HepG2 (cell line): Measurements from ENCODE around the gene DNAJB11. TPM values are rescaled to one million over a fixed set of nuclear protein-coding genes. Genes with fewer than 3 reads are reported as not detected.

Experiments
- AGO1 ChIP-seq: fragments of 200-400 bp; formaldehyde crosslinking; IDR thresholded peaks from 2 replicates; pipeline ENCODE4 v1.6.1; 2017; ENCODE audit warnings: mild to moderate bottlenecking, low read depth, low read length, moderate library complexity; ENCODE audit not compliant: poor library complexity, severe bottlenecking
- HOXA5 ChIP-seq: sonication (generic); formaldehyde crosslinking; IDR thresholded peaks from 2 replicates; pipeline ENCODE4 v1.4.0; 2020; ENCODE audit warnings: missing genetic modification reagents
- KLF11 ChIP-seq: IDR thresholded peaks from 2 replicates; pipeline ENCODE4 v1.6.1; 2016; ENCODE audit warnings: missing compliant biosample characterization
- MAZ ChIP-seq, 2 experiments: sonication (generic) in 1 of 2; formaldehyde crosslinking in 1 of 2; IDR thresholded peaks; 2 replicates each; pipeline versions ENCODE4 v1.5.0 to v1.6.1; 2012 to 2020; ENCODE audit warnings: low read depth in 2 of 2, mild to moderate bottlenecking in 2 of 2, borderline replicate concordance in 1 of 2, improper control_type of control experiment in 1 of 2, low read length in 1 of 2, missing genetic modification reagents in 1 of 2, moderate library complexity in 1 of 2
- MED8 ChIP-seq: sonication (generic); formaldehyde crosslinking; IDR thresholded peaks from 2 replicates; pipeline ENCODE4 v1.8.1; 2023; ENCODE audit warnings: mild to moderate bottlenecking, missing genetic modification reagents; ENCODE audit not compliant: insufficient replicate concordance
- MEIS1 ChIP-seq: sonication (generic); formaldehyde crosslinking; IDR thresholded peaks from 2 replicates; pipeline ENCODE4 v1.9.0; 2021; ENCODE audit warnings: mild to moderate bottlenecking, missing genetic modification reagents, moderate library complexity, borderline replicate concordance
- RBM39 ChIP-seq: fragments of 200-400 bp; formaldehyde crosslinking; IDR thresholded peaks from one replicate; pipeline ENCODE4 v1.6.1; 2018; ENCODE audit warnings: antibody characterized with exemption, mild to moderate bottlenecking, low read depth, low read length; ENCODE audit not compliant: poor library complexity, severe bottlenecking
- SATB2 ChIP-seq: sonication (generic); formaldehyde crosslinking; IDR thresholded peaks from 2 replicates; pipeline ENCODE4 v1.5.0; 2020; ENCODE audit warnings: missing genetic modification reagents
- THAP7 ChIP-seq: sonication (generic); formaldehyde crosslinking; IDR thresholded peaks from 2 replicates; pipeline ENCODE4 v1.8.1; 2023; ENCODE audit warnings: mild to moderate bottlenecking, missing genetic modification reagents
- YY1 ChIP-seq: IDR thresholded peaks from 2 replicates; pipeline ENCODE4 v1.6.1; 2011; ENCODE audit warnings: low read length, low read depth, moderate library complexity, mild to moderate bottlenecking; ENCODE audit not compliant: insufficient read depth, insufficient replicate concordance
- ZNF230 ChIP-seq: sonication (generic); formaldehyde crosslinking; IDR thresholded peaks from 2 replicates; pipeline ENCODE4 v1.4.0; 2020; ENCODE audit warnings: mild to moderate bottlenecking, missing genetic modification reagents
- ZNF275 ChIP-seq: sonication (generic); formaldehyde crosslinking; IDR thresholded peaks from 2 replicates; pipeline ENCODE4 v1.8.0; 2022; ENCODE audit warnings: missing genetic modification reagents, mild to moderate bottlenecking, inconsistent platforms, borderline replicate concordance
- ZNF530 ChIP-seq: sonication (generic); formaldehyde crosslinking; IDR thresholded peaks from 2 replicates; pipeline ENCODE4 v1.5.0; 2020; ENCODE audit warnings: low read depth, mild to moderate bottlenecking, missing genetic modification reagents
- ZNF543 ChIP-seq: sonication (generic); formaldehyde crosslinking; IDR thresholded peaks from 2 replicates; pipeline ENCODE4 v1.4.0; 2020; ENCODE audit warnings: mild to moderate bottlenecking, missing genetic modification reagents
- ZNF749 ChIP-seq: sonication (generic); formaldehyde crosslinking; IDR thresholded peaks from 2 replicates; pipeline ENCODE4 v1.8.0; 2022; ENCODE audit warnings: mild to moderate bottlenecking, missing genetic modification reagents, moderate library complexity, borderline replicate concordance
- ZSCAN5A ChIP-seq: sonication (generic); formaldehyde crosslinking; IDR thresholded peaks from 2 replicates; pipeline ENCODE4 v1.8.0; 2022; ENCODE audit warnings: mild to moderate bottlenecking, missing genetic modification reagents, borderline replicate concordance
- polyA plus RNA-seq, 8 experiments: library from polyadenylated mRNA; depleted of rRNA in 3 of 8; stranded (reverse) in 7 of 8; unstranded in 1 of 8; fragments of >200 nt; fragmentation: Illumina TruSeq in 4 of 8; extraction: Trizol in 4 of 8; gene quantifications; 2 replicates each; pipeline versions ENCODE4 v1.2.1 to v1.2.3, GENCODE V29; 2011 to 2016; ENCODE audit warnings: low read depth in 4 of 8, missing spikeins in 1 of 8, mixed read lengths in 1 of 8; ENCODE audit not compliant: insufficient read depth in 1 of 8
- total RNA-seq, 5 experiments: library from RNA; depleted of rRNA; stranded (reverse); fragments of >200 nt; fragmentation: Illumina TruSeq; extraction: Trizol; gene quantifications; 2 replicates each; pipeline ENCODE4 v1.2.3, GENCODE V29; 2016; ENCODE audit warnings: low read depth in 1 of 5

DNAJB11 gene
- total and polyA plus RNA-seq, 2 of the 13 experiments (the other 11 are each of a cell fraction or from before 2014, with no cell fraction given), result 41.0 to 132 TPM

GRCh38 chr3:186620213-186621092 lies 49.9 kb downstream of the DNAJB11 start (continued):
- TF ChIP-seq MAZ (IDR thresholded peaks at IDR 0.05; ENCODE audit: borderline replicate concordance, low read depth, low read length) (no peak), MAZ (CRISPR knock-in tag; IDR thresholded peaks at IDR 0.05; ENCODE audit: low read depth) (peak; percentile 68; the same call in 1 of the 2 replicates), ZSCAN5A (CRISPR knock-in tag) (peak; percentile 19; the same call in 1 of the 2 replicates), ZNF749 (CRISPR knock-in tag) (peak; percentile 46; the same call in 1 of the 2 replicates), SATB2 (CRISPR knock-in tag) (no peak), KLF11 (CRISPR knock-in tag) (0 out of 2 replicates have a peak, but pooled peaks have one; percentile 10), MED8 (CRISPR knock-in tag) (peak; percentile 82), ZNF275 (CRISPR knock-in tag) (peak; percentile 79), ZNF543 (CRISPR knock-in tag) (0 out of 2 replicates have a peak, but pooled peaks have one; percentile 14), YY1 (peak; percentile 21), RBM39 (peak; percentile 99), ZNF530 (CRISPR knock-in tag) (no peak), ZNF230 (CRISPR knock-in tag) (peak; percentile 72; the same call in 1 of the 2 replicates), THAP7 (CRISPR knock-in tag) (0 out of 2 replicates have a peak, but pooled peaks have one; percentile 12), MEIS1 (peak; percentile 24; the same call in 1 of the 2 replicates), HOXA5 (CRISPR knock-in tag) (no peak), AGO1 (peak; percentile 92)
